ENCODE results near the gene SPZ1. TPM values are rescaled to one million over a fixed set of nuclear protein-coding genes. Genes with fewer than 3 reads are reported as not detected.
"Not testable (repeated sequence)": the region's sequence is repeated elsewhere in the genome, so short reads cannot be mapped to it uniquely, and the experiment has no call there.

SPZ1 gene
- total and polyA plus RNA-seq, 2 donors (not counting 1 experiment from before 2014, with no cell fraction given): not detected

DNA sequence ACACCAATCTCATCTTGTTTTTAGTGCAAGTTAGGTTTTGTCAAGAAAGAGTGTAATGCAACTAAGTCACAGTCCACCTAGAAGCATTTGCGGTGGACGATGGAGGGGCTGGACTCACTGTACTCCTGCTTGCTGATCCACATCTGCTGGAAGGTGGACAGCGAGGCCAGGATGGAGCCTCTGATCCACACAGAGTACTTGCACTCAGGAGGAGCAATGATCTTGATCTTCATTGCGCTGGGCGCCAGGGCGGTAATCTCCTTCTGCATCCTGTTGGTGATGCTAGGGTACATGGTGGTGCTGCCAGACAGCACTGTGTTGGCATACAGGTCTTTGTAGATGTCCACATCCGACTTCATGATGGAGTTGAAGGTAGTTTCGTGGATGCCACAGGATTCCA lies 20.2 kb upstream of the SPZ1 start:
- no peak for TF ChIP-seq EZH2 (IDR thresholded peaks at IDR 0.05; ENCODE audit: low read length, missing control alignments)
- TF ChIP-seq, protein P1, sequence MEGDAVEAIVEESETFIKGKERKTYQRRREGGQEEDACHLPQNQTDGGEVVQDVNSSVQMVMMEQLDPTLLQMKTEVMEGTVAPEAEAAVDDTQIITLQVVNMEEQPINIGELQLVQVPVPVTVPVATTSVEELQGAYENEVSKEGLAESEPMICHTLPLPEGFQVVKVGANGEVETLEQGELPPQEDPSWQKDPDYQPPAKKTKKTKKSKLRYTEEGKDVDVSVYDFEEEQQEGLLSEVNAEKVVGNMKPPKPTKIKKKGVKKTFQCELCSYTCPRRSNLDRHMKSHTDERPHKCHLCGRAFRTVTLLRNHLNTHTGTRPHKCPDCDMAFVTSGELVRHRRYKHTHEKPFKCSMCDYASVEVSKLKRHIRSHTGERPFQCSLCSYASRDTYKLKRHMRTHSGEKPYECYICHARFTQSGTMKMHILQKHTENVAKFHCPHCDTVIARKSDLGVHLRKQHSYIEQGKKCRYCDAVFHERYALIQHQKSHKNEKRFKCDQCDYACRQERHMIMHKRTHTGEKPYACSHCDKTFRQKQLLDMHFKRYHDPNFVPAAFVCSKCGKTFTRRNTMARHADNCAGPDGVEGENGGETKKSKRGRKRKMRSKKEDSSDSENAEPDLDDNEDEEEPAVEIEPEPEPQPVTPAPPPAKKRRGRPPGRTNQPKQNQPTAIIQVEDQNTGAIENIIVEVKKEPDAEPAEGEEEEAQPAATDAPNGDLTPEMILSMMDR (conservative IDR thresholded peaks at IDR 0.05 in 1 of 2, IDR thresholded peaks at IDR 0.05 in 1 of 2; ENCODE audit: low read depth in 1 of 2, low read length in 2 of 2): no peak

GRCh38 chr5:80300125-80300524 lies 19.7 kb upstream of the SPZ1 start:
- H3K36me3 ChIP-seq (ENCODE audit: control insufficient read depth, insufficient read depth, low read length): no peaks in the 10 kb centered on the region
- TF ChIP-seq, protein P1 (conservative IDR thresholded peaks at IDR 0.05 in 1 of 2, IDR thresholded peaks at IDR 0.05 in 1 of 2; ENCODE audit: low read depth in 1 of 2, low read length in 2 of 2): no peak
- TF ChIP-seq EZH2 (IDR thresholded peaks at IDR 0.05; ENCODE audit: low read length, missing control alignments): no peak
- H2AFZ ChIP-seq (ENCODE audit: low read length): no peak overlapping the region
- no peaks in the 10 kb centered on the region for H3K27me3 ChIP-seq (ENCODE audit: control insufficient read depth, insufficient read depth, low read length)
- no peaks in the 10 kb centered on the region for H3K4me1 ChIP-seq (ENCODE audit: control insufficient read depth, extremely low read depth, insufficient read depth, low read length)
- no peak overlapping the region for H3K27ac ChIP-seq (ENCODE audit: insufficient read depth, low read length)
- no peak for DNase-seq (ENCODE audit: low read depth in 2 of 2)
- H4K20me1 ChIP-seq (ENCODE audit: control insufficient read depth, extremely low read depth, insufficient read depth, low read length): no peaks in the 10 kb centered on the region
- H3K4me2 ChIP-seq (ENCODE audit: extremely low read depth, insufficient read depth, low read length): no peak overlapping the region
- no peak overlapping the region for H3K9ac ChIP-seq (ENCODE audit: insufficient read depth, low read length)
- H3K79me2 ChIP-seq (ENCODE audit: control insufficient read depth, insufficient read depth, low read length): no peaks in the 10 kb centered on the region
- no peak overlapping the region for H3K4me3 ChIP-seq (replicated peaks in 1 of 4; ENCODE audit: control extremely low read depth in 1 of 4, insufficient read depth in 1 of 4, low read depth in 3 of 4, low read length in 4 of 4)
- no peaks in the 10 kb centered on the region for H3K9me3 ChIP-seq (ENCODE audit: control insufficient read depth, insufficient read depth, low read depth, low read length)

More for the DNA sequence above, 20.2 kb upstream of the SPZ1 start:
- no peak overlapping the region for H3K9ac ChIP-seq (ENCODE audit: insufficient read depth, low read length)
- H3K4me2 ChIP-seq (ENCODE audit: extremely low read depth, insufficient read depth, low read length): no peak overlapping the region
- H3K36me3 ChIP-seq (ENCODE audit: control insufficient read depth, insufficient read depth, low read length): no peaks in the 10 kb centered on the region
- H3K4me3 ChIP-seq (replicated peaks in 1 of 4; ENCODE audit: control extremely low read depth in 1 of 4, insufficient read depth in 1 of 4, low read depth in 3 of 4, low read length in 4 of 4): no peak overlapping the region
- no peak overlapping the region for H2AFZ ChIP-seq (ENCODE audit: low read length)
- H4K20me1 ChIP-seq (ENCODE audit: control insufficient read depth, extremely low read depth, insufficient read depth, low read length): no peaks in the 10 kb centered on the region
- DNase-seq (ENCODE audit: low read depth in 2 of 2): no peak
- no peaks in the 10 kb centered on the region for H3K79me2 ChIP-seq (ENCODE audit: control insufficient read depth, insufficient read depth, low read length)
- no peaks in the 10 kb centered on the region for H3K4me1 ChIP-seq (ENCODE audit: control insufficient read depth, extremely low read depth, insufficient read depth, low read length)
- H3K9me3 ChIP-seq (ENCODE audit: control insufficient read depth, insufficient read depth, low read depth, low read length): no peaks in the 10 kb centered on the region
- no peak overlapping the region for H3K27ac ChIP-seq (ENCODE audit: insufficient read depth, low read length)
- H3K27me3 ChIP-seq (ENCODE audit: control insufficient read depth, insufficient read depth, low read length): no peaks in the 10 kb centered on the region

- H3K27me3 ChIP-seq (ENCODE audit: control insufficient read depth, insufficient read depth, low read length); H3K4me1 ChIP-seq (ENCODE audit: control insufficient read depth, extremely low read depth, insufficient read depth, low read length); H3K27ac ChIP-seq (ENCODE audit: insufficient read depth, low read length); H3K79me2 ChIP-seq (ENCODE audit: control insufficient read depth, insufficient read depth, low read length); H3K9ac ChIP-seq (ENCODE audit: insufficient read depth, low read length); H3K4me3 ChIP-seq (replicated peaks in 1 of 4; ENCODE audit: control extremely low read depth in 1 of 4, insufficient read depth in 1 of 4, low read depth in 3 of 4, low read length in 4 of 4); H4K20me1 ChIP-seq (ENCODE audit: control insufficient read depth, extremely low read depth, insufficient read depth, low read length); H3K36me3 ChIP-seq (ENCODE audit: control insufficient read depth, insufficient read depth, low read length); H3K4me2 ChIP-seq (ENCODE audit: extremely low read depth, insufficient read depth, low read length); H3K9me3 ChIP-seq (ENCODE audit: control insufficient read depth, insufficient read depth, low read depth, low read length); H2AFZ ChIP-seq (ENCODE audit: low read length); DNase-seq (ENCODE audit: low read depth in 2 of 2): not testable (repeated sequence)
Observed at GRCh38 chr5:80300796-80301195, 19.0 kb upstream of the SPZ1 start.

DNA sequence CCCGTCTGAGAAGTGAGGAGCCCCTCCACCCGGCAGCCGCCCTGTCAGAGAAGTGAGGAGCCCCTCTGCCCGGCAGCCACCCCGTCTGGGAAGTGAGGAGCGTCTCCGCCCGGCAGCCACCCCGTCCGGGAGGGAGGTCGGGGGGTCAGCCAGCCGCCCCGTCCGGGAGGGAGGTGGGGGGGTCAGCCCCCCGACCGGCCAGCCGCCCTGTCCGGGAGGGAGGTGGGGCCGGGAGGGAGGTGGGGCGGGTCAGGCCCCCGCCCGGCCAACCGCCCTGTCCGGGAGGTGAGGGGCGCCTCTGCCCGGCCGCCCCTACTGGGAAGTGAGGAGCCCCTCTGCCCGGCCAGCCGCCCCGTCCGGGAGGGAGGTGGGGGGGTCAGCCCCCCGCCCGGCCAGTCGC lies 18.5 kb upstream of the SPZ1 start:
- H3K4me1 ChIP-seq (ENCODE audit: control insufficient read depth, extremely low read depth, insufficient read depth, low read length); H3K79me2 ChIP-seq (ENCODE audit: control insufficient read depth, insufficient read depth, low read length); H4K20me1 ChIP-seq (ENCODE audit: control insufficient read depth, extremely low read depth, insufficient read depth, low read length); H3K4me2 ChIP-seq (ENCODE audit: extremely low read depth, insufficient read depth, low read length); H3K9ac ChIP-seq (ENCODE audit: insufficient read depth, low read length); DNase-seq (ENCODE audit: low read depth in 2 of 2); H3K36me3 ChIP-seq (ENCODE audit: control insufficient read depth, insufficient read depth, low read length); H3K9me3 ChIP-seq (ENCODE audit: control insufficient read depth, insufficient read depth, low read depth, low read length); H3K27ac ChIP-seq (ENCODE audit: insufficient read depth, low read length); H2AFZ ChIP-seq (ENCODE audit: low read length); H3K27me3 ChIP-seq (ENCODE audit: control insufficient read depth, insufficient read depth, low read length); H3K4me3 ChIP-seq (replicated peaks in 1 of 4; ENCODE audit: control extremely low read depth in 1 of 4, insufficient read depth in 1 of 4, low read depth in 3 of 4, low read length in 4 of 4): not testable (repeated sequence)
